H1 (cell line): Measurements from ENCODE around the gene CAPG. TPM values are rescaled to one million over a fixed set of nuclear protein-coding genes. Genes with fewer than 3 reads are reported as not detected.
A peak's percentile ranks its signal among the peaks of the same experiment; 100 is the strongest.

ENCODE experiments used
- ASH2L ChIP-seq: fragments of 200-600, 300-600 bp; sonication (generic); IDR thresholded peaks from one replicate; pipeline ENCODE4 v1.7.1; 2017; ENCODE audit warnings: low read length
- BACH1 ChIP-seq: IDR thresholded peaks from 2 replicates; pipeline ENCODE4 v1.6.1; 2012; ENCODE audit warnings: low read length, improper control_type of control experiment
- BCL11A ChIP-seq, 2 experiments: IDR thresholded peaks; one replicate each; pipeline ENCODE4 v1.6.1; 2011; ENCODE audit warnings: low read depth in 2 of 2, low read length in 2 of 2, mild to moderate bottlenecking in 2 of 2
- CBX8 ChIP-seq: fragments of 300-800, 300-1000 bp; sonication (generic); IDR thresholded peaks from 2 replicates; pipeline ENCODE4 v1.7.1; 2016; ENCODE audit warnings: low read depth, low read length, borderline replicate concordance
- CHD1 ChIP-seq: IDR thresholded peaks from 2 replicates; pipeline ENCODE4 v1.6.1; 2012; ENCODE audit warnings: low read depth, low read length, improper control_type of control experiment
- CHD2 ChIP-seq: IDR thresholded peaks from 2 replicates; pipeline ENCODE4 v1.6.1; 2012; ENCODE audit warnings: low read length, improper control_type of control experiment
- E2F6 ChIP-seq: IDR thresholded peaks from 2 replicates; pipeline ENCODE4 v1.6.1; 2012; ENCODE audit warnings: inconsistent platforms
- EZH2 ChIP-seq: fragments of 200-600 bp; sonication (generic); IDR thresholded peaks from 2 replicates; pipeline ENCODE4 v1.7.1; 2012; ENCODE audit warnings: low read depth, mild to moderate bottlenecking, moderate library complexity, low read length, inconsistent platforms; ENCODE audit not compliant: severe bottlenecking
- FOSL1 ChIP-seq: IDR thresholded peaks from 2 replicates; pipeline ENCODE4 v1.6.1; 2011; ENCODE audit warnings: mild to moderate bottlenecking, low read depth, low read length, moderate library complexity; ENCODE audit not compliant: insufficient read depth
- GABPA ChIP-seq: IDR thresholded peaks from 2 replicates; pipeline ENCODE4 v1.6.1; 2011; ENCODE audit warnings: mild to moderate bottlenecking, low read length, moderate library complexity, borderline replicate concordance; ENCODE audit not compliant: insufficient read depth
- GTF2F1 ChIP-seq: IDR thresholded peaks from 2 replicates; pipeline ENCODE4 v1.6.1; 2012; ENCODE audit warnings: low read depth, low read length, improper control_type of control experiment, borderline replicate concordance
- HDAC2 ChIP-seq, 2 experiments: fragments of 300-600 bp in 1 of 2; sonication (generic) in 1 of 2; IDR thresholded peaks; 2 replicates each; pipeline ENCODE4 v1.6.1; 2011 to 2012; ENCODE audit warnings: low read depth in 2 of 2, low read length in 2 of 2, mild to moderate bottlenecking in 2 of 2, moderate library complexity in 2 of 2, borderline replicate concordance in 1 of 2, inconsistent platforms in 1 of 2
- HDAC6 ChIP-seq: IDR thresholded peaks from one replicate; pipeline ENCODE4 v1.7.1; 2012; ENCODE audit warnings: low read depth, mild to moderate bottlenecking, inconsistent platforms, low read length, moderate library complexity
- NANOG ChIP-seq: IDR thresholded peaks from 2 replicates; pipeline ENCODE4 v1.6.1; 2011; ENCODE audit warnings: low read length, low read depth, mild to moderate bottlenecking, inconsistent platforms; ENCODE audit not compliant: insufficient read depth, poor library complexity, severe bottlenecking
- PHF8 ChIP-seq: fragments of 200-600 bp; sonication (generic); conservative IDR thresholded peaks from 2 replicates; pipeline ENCODE4 v1.7.1; 2012; ENCODE audit warnings: low read depth, mild to moderate bottlenecking, inconsistent platforms, low read length, moderate library complexity
- POLR2AphosphoS5 ChIP-seq: IDR thresholded peaks from 2 replicates; pipeline ENCODE4 v1.6.1; 2011; ENCODE audit warnings: low read depth, low read length
- POU5F1 ChIP-seq: IDR thresholded peaks from 2 replicates; pipeline ENCODE4 v1.6.1; 2011; ENCODE audit warnings: low read depth, mild to moderate bottlenecking, low read length, moderate library complexity
- RBBP5 ChIP-seq: IDR thresholded peaks from 2 replicates; pipeline ENCODE4 v1.7.1; 2012; ENCODE audit warnings: low read depth, mild to moderate bottlenecking, inconsistent platforms, low read length, moderate library complexity, borderline replicate concordance
- SP1 ChIP-seq: IDR thresholded peaks from 2 replicates; pipeline ENCODE4 v1.6.1; 2011; ENCODE audit warnings: low read depth, low read length
- TAF7 ChIP-seq: optimal IDR thresholded peaks from 2 replicates; pipeline ENCODE3; 2011; ENCODE audit warnings: low read depth, mild to moderate bottlenecking, inconsistent platforms, low read length, moderate library complexity, borderline replicate concordance
- TBP ChIP-seq: IDR thresholded peaks from 2 replicates; pipeline ENCODE4 v1.6.1; 2011; ENCODE audit warnings: low read depth, low read length, improper control_type of control experiment
- YY1 ChIP-seq: IDR thresholded peaks from 2 replicates; pipeline ENCODE4 v1.6.1; 2011; ENCODE audit warnings: low read depth, mild to moderate bottlenecking, low read length
- polyA plus RNA-seq, 7 experiments: library from polyadenylated mRNA; depleted of rRNA in 3 of 7; stranded (reverse) in 5 of 7; unstranded in 2 of 7; fragments of >200 nt in 5 of 7; fragments of 200-250 nt in 2 of 7; gene quantifications; 1 replicate in 5 of 7; 2 replicates in 1 of 7; 4 replicates in 1 of 7; pipeline versions ENCODE4 v1.2.1 to v1.2.3, GENCODE V29; 2011 to 2013; ENCODE audit warnings: missing spikeins in 2 of 7, mixed read lengths in 2 of 7
- total RNA-seq: library from RNA; stranded (reverse); fragmentation: NEBNext Ultra II Directional; extraction: Animal tissue kit (Norgen Biotek cat#: 25700); gene quantifications from 2 replicates; pipeline ENCODE4 v1.2.1, GENCODE V29; 2021

CAPG gene
- total and polyA plus RNA-seq, 2 of the 8 experiments (the other 6 are each of a cell fraction or from before 2014, with no cell fraction given), result 80.5 to 89.0 TPM

- TF ChIP-seq CBX8, result no peak
- TF ChIP-seq SP1, result no peak; the same call in 1 of the 2 replicates
- peak; percentile 33 for TF ChIP-seq TBP
- TF ChIP-seq GTF2F1, result no peak
- no peak for TF ChIP-seq CHD2
- peak; percentile 21 for TF ChIP-seq ASH2L
- no peak for TF ChIP-seq YY1
- peak; percentile 74 for TF ChIP-seq POLR2AphosphoS5
- peak; percentile 62 for TF ChIP-seq E2F6
- no peak for TF ChIP-seq FOSL1
- no peak for TF ChIP-seq POU5F1
- no peak for TF ChIP-seq HDAC6
- TF ChIP-seq GABPA, result no peak
- TF ChIP-seq PHF8, result peak; percentile 77
- no peak for TF ChIP-seq BACH1
- TF ChIP-seq EZH2, result no peak
- TF ChIP-seq TAF7, result no peak
- TF ChIP-seq NANOG, result no peak
- TF ChIP-seq BCL11A (IDR thresholded peaks at IDR 0.05; ENCODE audit: low read depth in 2 of 2, low read length in 2 of 2), result no peak
- TF ChIP-seq HDAC2 (IDR thresholded peaks at IDR 0.05; ENCODE audit: borderline replicate concordance in 1 of 2, low read depth in 2 of 2, low read length in 2 of 2), result no peak
- no peak for TF ChIP-seq CHD1
- TF ChIP-seq RBBP5, result no peak
These were observed 8.2 kb upstream of the CAPG start, which contains the start of gene SH2D6 (continued) for GRCh38 chr2:85418132-85419008.
